HepG2 (cell line): ENCODE measurements around the gene MAPK8IP3. TPM values are rescaled to one million over a fixed set of nuclear protein-coding genes. Genes with fewer than 3 reads are reported as not detected.

Experiments
- ATF7 ChIP-seq, 2 experiments: fragments of 450-650 bp in 1 of 2; sonication (generic) in 1 of 2; formaldehyde crosslinking in 1 of 2; IDR thresholded peaks; 2 replicates each; pipeline versions ENCODE4 v1.4.0 to v1.6.1; 2016 to 2020; ENCODE audit warnings: antibody characterized with exemption in 1 of 2, mild to moderate bottlenecking in 1 of 2, missing genetic modification reagents in 1 of 2
- CREM ChIP-seq, 2 experiments: sonication (generic) in 1 of 2; formaldehyde crosslinking in 1 of 2; IDR thresholded peaks; 2 replicates each; pipeline versions ENCODE4 v1.4.0 to v1.6.1; 2016 to 2020; ENCODE audit warnings: antibody characterized with exemption in 1 of 2, mild to moderate bottlenecking in 1 of 2, missing genetic modification reagents in 1 of 2
- KAT2B ChIP-seq: fragments of 150-350 bp; IDR thresholded peaks from 2 replicates; pipeline ENCODE4 v1.6.1; 2014; ENCODE audit warnings: low read depth, low read length, borderline replicate concordance
- NCOA1 ChIP-seq: sonication (generic); formaldehyde crosslinking; IDR thresholded peaks from 2 replicates; pipeline ENCODE4 v1.9.0; 2021; ENCODE audit warnings: missing genetic modification reagents
- PBX3 ChIP-seq: sonication (generic); formaldehyde crosslinking; IDR thresholded peaks from 2 replicates; pipeline ENCODE4 v1.8.1; 2023; ENCODE audit warnings: missing genetic modification reagents, inconsistent platforms, borderline replicate concordance
- SALL2 ChIP-seq: sonication (generic); formaldehyde crosslinking; IDR thresholded peaks from 2 replicates; pipeline ENCODE4 v1.8.1; 2023; ENCODE audit warnings: mild to moderate bottlenecking, missing genetic modification reagents, inconsistent platforms
- SIN3A ChIP-seq: IDR thresholded peaks from 2 replicates; pipeline ENCODE4 v1.6.1; 2011; ENCODE audit warnings: low read depth, mild to moderate bottlenecking, control low read depth, low read length, borderline replicate concordance
- ZNF468 ChIP-seq: sonication (generic); formaldehyde crosslinking; IDR thresholded peaks from 2 replicates; pipeline ENCODE4 v1.8.0; 2022; ENCODE audit warnings: mild to moderate bottlenecking, moderate library complexity, missing genetic modification reagents
- ZNF576 ChIP-seq: sonication (generic); formaldehyde crosslinking; IDR thresholded peaks from 2 replicates; pipeline ENCODE4 v1.4.0; 2020; ENCODE audit warnings: mild to moderate bottlenecking, missing genetic modification reagents
- ZNF646 ChIP-seq: sonication (generic); formaldehyde crosslinking; IDR thresholded peaks from 2 replicates; pipeline ENCODE4 v1.9.0; 2021; ENCODE audit warnings: mild to moderate bottlenecking, missing genetic modification reagents
- ZNF687 ChIP-seq: sonication (generic); formaldehyde crosslinking; IDR thresholded peaks from 2 replicates; pipeline ENCODE4 v1.5.1; 2020; ENCODE audit warnings: mild to moderate bottlenecking, missing genetic modification reagents, moderate library complexity
- ZNF776 ChIP-seq: sonication (generic); formaldehyde crosslinking; IDR thresholded peaks from 2 replicates; pipeline ENCODE4 v1.4.0; 2020; ENCODE audit warnings: mild to moderate bottlenecking, missing genetic modification reagents
- polyA plus RNA-seq, 8 experiments: library from polyadenylated mRNA; depleted of rRNA in 3 of 8; stranded (reverse) in 7 of 8; unstranded in 1 of 8; fragments of >200 nt; fragmentation: Illumina TruSeq in 4 of 8; extraction: Trizol in 4 of 8; gene quantifications; 2 replicates each; pipeline versions ENCODE4 v1.2.1 to v1.2.3, GENCODE V29; 2011 to 2016; ENCODE audit warnings: low read depth in 4 of 8, missing spikeins in 1 of 8, mixed read lengths in 1 of 8; ENCODE audit not compliant: insufficient read depth in 1 of 8
- total RNA-seq, 5 experiments: library from RNA; depleted of rRNA; stranded (reverse); fragments of >200 nt; fragmentation: Illumina TruSeq; extraction: Trizol; gene quantifications; 2 replicates each; pipeline ENCODE4 v1.2.3, GENCODE V29; 2016; ENCODE audit warnings: low read depth in 1 of 5

The MAPK8IP3 gene
- total and polyA plus RNA-seq, 2 of the 13 experiments (the other 11 are each of a cell fraction or from before 2014, with no cell fraction given): 25.1 to 41.7 TPM

- no peak for TF ChIP-seq ZNF646 (CRISPR knock-in tag)
- peak; percentile 89; the same call in 1 of the 2 replicates for TF ChIP-seq PBX3 (CRISPR knock-in tag)
- TF ChIP-seq ZNF576 (CRISPR knock-in tag): no peak
- TF ChIP-seq ATF7 (IDR thresholded peaks at IDR 0.05): no peak
- no peak for TF ChIP-seq ATF7 (CRISPR knock-in tag; IDR thresholded peaks at IDR 0.05)
- TF ChIP-seq SIN3A: peak; percentile 81; the same call in 1 of the 2 replicates
- TF ChIP-seq CREM (IDR thresholded peaks at IDR 0.05): peak; percentile 98
- TF ChIP-seq CREM (CRISPR knock-in tag; IDR thresholded peaks at IDR 0.05): peak; percentile 75
- TF ChIP-seq ZNF776 (CRISPR knock-in tag): peak; percentile 24; the same call in 1 of the 2 replicates
- TF ChIP-seq SALL2 (CRISPR knock-in tag): no peak
- TF ChIP-seq KAT2B: no peak
- TF ChIP-seq ZNF468 (CRISPR knock-in tag): no peak
- TF ChIP-seq NCOA1 (CRISPR knock-in tag): no peak
- TF ChIP-seq ZNF687 (CRISPR knock-in tag): peak; percentile 44
These were observed 76.6 kb downstream of the MAPK8IP3 start, which contains the start of the genes NUBP2 and SPSB3 (continued) for GRCh38 chr16:1782408-1783264.
